Liver (tissue), 9 donors: Measurements from ENCODE around the gene ARHGEF33. TPM values are rescaled to one million over a fixed set of nuclear protein-coding genes. Genes with fewer than 3 reads are reported as not detected.

Source experiments
- DNase-seq: peaks from one replicate; pipeline ENCODE4 v3.0.0-alpha.2; 2017; ENCODE audit warnings: low spot score
- H3K27ac ChIP-seq, 2 donors: one replicate each; pipeline ENCODE4 v1.7.0; 2013; ENCODE audit warnings: inconsistent platforms in 2 of 2, low read length in 2 of 2, control low read depth in 1 of 2, low read depth in 1 of 2, mild to moderate bottlenecking in 1 of 2
- H3K27me3 ChIP-seq, 4 donors: one replicate each; pipeline versions ENCODE4 v1.6.1 to v1.7.0; 2013; ENCODE audit warnings: low read length in 3 of 4, inconsistent platforms in 1 of 4, mild to moderate bottlenecking in 1 of 4, moderate library complexity in 1 of 4; ENCODE audit not compliant: control insufficient read depth in 4 of 4, insufficient read depth in 4 of 4
- H3K36me3 ChIP-seq, 4 donors: one replicate each; pipeline versions ENCODE4 v1.6.1 to v1.7.0; 2013; ENCODE audit warnings: low read length in 3 of 4, mild to moderate bottlenecking in 3 of 4, low read depth in 1 of 4, moderate library complexity in 1 of 4; ENCODE audit not compliant: control insufficient read depth in 4 of 4, insufficient read depth in 3 of 4
- H3K4me1 ChIP-seq, 4 donors: one replicate each; pipeline versions ENCODE4 v1.6.1 to v1.7.0; 2013; ENCODE audit warnings: low read length in 3 of 4, mild to moderate bottlenecking in 3 of 4, moderate library complexity in 1 of 4; ENCODE audit not compliant: control insufficient read depth in 4 of 4, insufficient read depth in 4 of 4
- H3K4me3 ChIP-seq, 3 donors: one replicate each; pipeline versions ENCODE4 v1.6.1 to v1.7.0; 2013; ENCODE audit warnings: low read length in 3 of 3, control low read depth in 1 of 3, low read depth in 1 of 3, mild to moderate bottlenecking in 1 of 3
- H3K9ac ChIP-seq, 2 donors: one replicate each; pipeline ENCODE4 v1.7.0; 2013; ENCODE audit warnings: low read length in 2 of 2, mild to moderate bottlenecking in 2 of 2, moderate library complexity in 2 of 2, control low read depth in 1 of 2, low read depth in 1 of 2
- H3K9me3 ChIP-seq, 4 donors: one replicate each; pipeline versions ENCODE4 v1.6.1 to v1.7.0; 2013; ENCODE audit warnings: low read length in 3 of 4; ENCODE audit not compliant: control insufficient read depth in 4 of 4
- ATF3 ChIP-seq: IDR thresholded peaks from 2 replicates; pipeline ENCODE4 v1.6.1; 2016; ENCODE audit warnings: antibody characterized with exemption
- CTCF ChIP-seq: fragments of 150-350 bp; IDR thresholded peaks from 2 replicates; pipeline ENCODE4 v1.5.1; 2017; ENCODE audit warnings: improper control_type of control experiment, low read depth, low read length; ENCODE audit not compliant: missing input control
- EGR1 ChIP-seq, 2 donors: IDR thresholded peaks; 2 replicates each; pipeline ENCODE4 v1.6.1; 2016 to 2018; ENCODE audit warnings: antibody characterized with exemption in 2 of 2, low read depth in 2 of 2
- FOXA1 ChIP-seq: IDR thresholded peaks from 2 replicates; pipeline ENCODE4 v1.6.1; 2016; ENCODE audit warnings: antibody characterized with exemption
- FOXA2 ChIP-seq: IDR thresholded peaks from 2 replicates; pipeline ENCODE4 v1.6.1; 2016; ENCODE audit warnings: antibody characterized with exemption
- GABPA ChIP-seq, 2 donors: IDR thresholded peaks in 1 of 2; conservative IDR thresholded peaks in 1 of 2; 2 replicates each; pipeline ENCODE4 v1.6.1; 2016; ENCODE audit warnings: antibody characterized with exemption in 2 of 2, mild to moderate bottlenecking in 1 of 2, moderate library complexity in 1 of 2
- HNF4A ChIP-seq, 2 donors: conservative IDR thresholded peaks; 2 replicates each; pipeline ENCODE4 v1.6.1; 2016; ENCODE audit warnings: antibody characterized with exemption in 2 of 2, mild to moderate bottlenecking in 2 of 2
- HNF4G ChIP-seq: IDR thresholded peaks from 2 replicates; pipeline ENCODE4 v1.6.1; 2016; ENCODE audit warnings: antibody characterized with exemption
- JUND ChIP-seq, 2 donors: IDR thresholded peaks; 2 replicates each; pipeline ENCODE4 v1.6.1; 2016; ENCODE audit warnings: antibody characterized with exemption in 2 of 2
- NR2F2 ChIP-seq: IDR thresholded peaks from 2 replicates; pipeline ENCODE4 v1.6.1; 2016; ENCODE audit warnings: antibody characterized with exemption
- RAD21 ChIP-seq, 2 donors: IDR thresholded peaks; 2 replicates each; pipeline ENCODE4 v1.6.1; 2016; ENCODE audit warnings: antibody characterized with exemption in 2 of 2, mild to moderate bottlenecking in 2 of 2
- REST ChIP-seq: IDR thresholded peaks from 2 replicates; pipeline ENCODE4 v1.6.1; 2016; ENCODE audit warnings: antibody characterized with exemption, mild to moderate bottlenecking
- RXRA ChIP-seq, 2 donors: IDR thresholded peaks; 2 replicates each; pipeline ENCODE4 v1.6.1; 2017 to 2018; ENCODE audit warnings: antibody characterized with exemption in 2 of 2, mild to moderate bottlenecking in 1 of 2
- SP1 ChIP-seq: IDR thresholded peaks from 2 replicates; pipeline ENCODE4 v1.6.1; 2018; ENCODE audit warnings: antibody characterized with exemption, mild to moderate bottlenecking
- TAF1 ChIP-seq: conservative IDR thresholded peaks from 2 replicates; pipeline ENCODE4 v1.6.1; 2016; ENCODE audit warnings: antibody characterized with exemption, mild to moderate bottlenecking
- YY1 ChIP-seq: IDR thresholded peaks from 2 replicates; pipeline ENCODE4 v1.6.1; 2016; ENCODE audit warnings: antibody characterized with exemption, mild to moderate bottlenecking
- ZBTB33 ChIP-seq: IDR thresholded peaks from 2 replicates; pipeline ENCODE4 v1.6.1; 2016; ENCODE audit warnings: antibody characterized with exemption
- WGBS: extraction: QIAGEN DNeasy Blood & Tissue Kit; methylation state at CpG from one replicate; pipeline ENCODE4 v1.1.7; 2013; 5-methylcytosine and 5-hydroxymethylcytosine counted together
- polyA plus RNA-seq, 2 donors: library from polyadenylated mRNA; stranded (reverse) in 1 of 2; unstranded in 1 of 2; fragments of 200-250 nt in 1 of 2; fragments of >200 nt in 1 of 2; fragmentation: Nextera tagmentation in 1 of 2; extraction: Ambion mirVana in 1 of 2; gene quantifications; one replicate each; pipeline versions ENCODE4 v1.2.1 to v1.2.3, GENCODE V29; 2013 to 2015
- total RNA-seq, 2 donors: library from RNA; depleted of rRNA; stranded (reverse); fragments of >200 nt; gene quantifications; one replicate each; pipeline ENCODE4 v1.2.3, GENCODE V29; 2014
- TF ChIP-seq, protein P1 (sequence below): IDR thresholded peaks from 2 replicates; pipeline ENCODE4 v1.6.1; 2016; ENCODE audit warnings: antibody characterized with exemption
- donor health status: healthy.
- donor health status: healthy.
- donor health status: healthy.
- donor health status: healthy.
- donor health status: healthy.

Gene ARHGEF33
- total and polyA plus RNA-seq, 4 donors = 0.05 to 0.33 (median 0.08) TPM; not detected in 1

- TF ChIP-seq NR2F2 (no peak), FOXA2 (no peak), TAF1 (no peak), ZBTB33 (no peak), HNF4G (no peak), ATF3 (no peak), GABPA (IDR thresholded peaks at IDR 0.05 in 1 of 2, conservative IDR thresholded peaks at IDR 0.05 in 1 of 2) (no peak), HNF4A (conservative IDR thresholded peaks at IDR 0.05) (no peak), RXRA (IDR thresholded peaks at IDR 0.05) (no peak), SP1 (no peak), YY1 (no peak), EGR1 (IDR thresholded peaks at IDR 0.05; ENCODE audit: low read depth in 2 of 2) (no peak), CTCF (no peak), FOXA1 (no peak)
- TF ChIP-seq, protein P1, sequence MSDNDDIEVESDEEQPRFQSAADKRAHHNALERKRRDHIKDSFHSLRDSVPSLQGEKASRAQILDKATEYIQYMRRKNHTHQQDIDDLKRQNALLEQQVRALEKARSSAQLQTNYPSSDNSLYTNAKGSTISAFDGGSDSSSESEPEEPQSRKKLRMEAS = no peak
- no peak for DNase-seq
- Histone ChIP-seq H3K4me1 (no peaks in the 10 kb centered on the region), H3K36me3 (peaks cover 3 to 18% (median 10%) of the 10 kb centered on the region in 4 donors), H3K9ac (no peak overlapping the region), H3K4me3 (no peak overlapping the region), H3K27me3 (no peaks in the 10 kb centered on the region), H3K9me3 (no peaks in the 10 kb centered on the region), H3K27ac (no peak overlapping the region)
- WGBS = 100% methylated on average over 1 of the region's 1 CpG
These were observed 125.7 kb downstream of the ARHGEF33 start for GRCh38 chr2:39015424-39015823.

DNA sequence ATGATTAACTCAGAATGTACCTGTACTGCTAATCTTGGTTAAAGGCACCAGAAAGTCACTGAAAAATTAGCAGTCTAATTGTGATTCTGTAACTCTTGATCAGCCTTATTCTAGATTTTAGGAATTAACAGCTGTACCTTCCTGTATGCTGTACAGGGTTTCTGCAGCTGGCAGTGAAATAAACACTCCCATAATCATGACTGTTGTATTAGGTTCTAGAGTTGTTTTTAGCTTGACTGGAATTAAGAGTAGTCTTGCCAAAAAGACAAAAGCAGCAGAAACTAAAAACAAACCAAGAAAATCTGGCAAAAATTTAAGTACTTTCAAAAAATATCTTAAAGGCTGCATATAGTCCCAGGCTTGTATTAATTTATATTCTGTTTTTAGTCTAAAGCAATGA lies 127.7 kb downstream of the ARHGEF33 start:
- TF ChIP-seq JUND (IDR thresholded peaks at IDR 0.05) (no peak), RAD21 (IDR thresholded peaks at IDR 0.05) (no peak), NR2F2 (no peak), CTCF (no peak), FOXA1 (no peak), RXRA (IDR thresholded peaks at IDR 0.05) (no peak), TAF1 (no peak), EGR1 (IDR thresholded peaks at IDR 0.05; ENCODE audit: low read depth in 2 of 2) (no peak), YY1 (no peak), REST (no peak), ATF3 (no peak), FOXA2 (no peak), ZBTB33 (no peak), SP1 (no peak), HNF4G (no peak), HNF4A (conservative IDR thresholded peaks at IDR 0.05) (no peak), GABPA (IDR thresholded peaks at IDR 0.05 in 1 of 2, conservative IDR thresholded peaks at IDR 0.05 in 1 of 2) (no peak)
- TF ChIP-seq, protein P1 = no peak
- no peaks in the 10 kb centered on the region for H3K9me3 ChIP-seq
- H3K4me3 ChIP-seq = no peak overlapping the region
- no peak overlapping the region for H3K27ac ChIP-seq
- H3K4me1 ChIP-seq = no peaks in the 10 kb centered on the region
- no peak overlapping the region for H3K9ac ChIP-seq
- H3K36me3 ChIP-seq = peaks cover 0 to 16% (median 6%) of the 10 kb centered on the region in 4 donors
- no peaks in the 10 kb centered on the region for H3K27me3 ChIP-seq
- no peak for DNase-seq
